ENCODE data around the gene ATM.
A peak's percentile ranks its signal among the peaks of the same experiment; 100 is the strongest.

ATM gene

GRCh38 chr11:108222574-108223347 is at the start of gene ATM, which contains the start of gene NPAT:
Gene ATM (plus strand): TSS chr11:108223067. CDS start chr11:108227625, 4,558 bp downstream.
Gene NPAT (minus strand): TSS chr11:108222638. CDS start chr11:108222536, 102 bp downstream.
- peak; percentile 88 for DNase-seq (ENCODE audit: low spot score)
- in situ Hi-C loops (cut with MboI; ENCODE audit: low pct_unique_long_range_greater_than_20kb, low sequenced_read_pairs, unreplicated experiment) = no loop called here
- peak; percentile 90 for TF ChIP-seq CTCF (IDR thresholded peaks at IDR 0.05; ENCODE audit: extremely low read depth, insufficient read depth, missing control alignments)

- no peak for TF ChIP-seq CTCF (IDR thresholded peaks at IDR 0.05; ENCODE audit: extremely low read depth, insufficient read depth, missing control alignments)
- no peak for DNase-seq (ENCODE audit: low spot score)
- in situ Hi-C loops (cut with MboI; ENCODE audit: low pct_unique_long_range_greater_than_20kb, low sequenced_read_pairs, unreplicated experiment) = no loop called here
Observed at GRCh38 chr11:108177570-108177969, 45.3 kb upstream of the ATM start.

- in situ Hi-C loops (cut with MboI; ENCODE audit: low pct_unique_long_range_greater_than_20kb, low sequenced_read_pairs, unreplicated experiment) = no loop called here
- no peak for DNase-seq (ENCODE audit: low spot score)
- TF ChIP-seq CTCF (IDR thresholded peaks at IDR 0.05; ENCODE audit: extremely low read depth, insufficient read depth, missing control alignments) = no peak
Observed at GRCh38 chr11:108193725-108194124, 29.1 kb upstream of the ATM start.

GRCh38 chr11:108196901-108197300 is 26.0 kb upstream of the ATM start:
- in situ Hi-C loops (cut with MboI; ENCODE audit: low pct_unique_long_range_greater_than_20kb, low sequenced_read_pairs, unreplicated experiment) = no loop called here
- peak; percentile 52 for DNase-seq (ENCODE audit: low spot score)
- TF ChIP-seq CTCF (IDR thresholded peaks at IDR 0.05; ENCODE audit: extremely low read depth, insufficient read depth, missing control alignments) = no peak

GRCh38 chr11:108197351-108197750 is 25.5 kb upstream of the ATM start:
- in situ Hi-C loops (cut with MboI; ENCODE audit: low pct_unique_long_range_greater_than_20kb, low sequenced_read_pairs, unreplicated experiment) = no loop called here
- DNase-seq (ENCODE audit: low spot score) = peak; percentile 43
- TF ChIP-seq CTCF (IDR thresholded peaks at IDR 0.05; ENCODE audit: extremely low read depth, insufficient read depth, missing control alignments) = no peak

- no peak for DNase-seq (ENCODE audit: low spot score)
- no peak for TF ChIP-seq CTCF (IDR thresholded peaks at IDR 0.05; ENCODE audit: extremely low read depth, insufficient read depth, missing control alignments)
- in situ Hi-C loops (cut with MboI; ENCODE audit: low pct_unique_long_range_greater_than_20kb, low sequenced_read_pairs, unreplicated experiment) = no loop called here
Observed at GRCh38 chr11:108198833-108199232, 24.0 kb upstream of the ATM start.
